ENCODE results near the gene ARL6IP6. TPM values are rescaled to one million over a fixed set of nuclear protein-coding genes. Genes with fewer than 3 reads are reported as not detected.
A peak's percentile ranks its signal among the peaks of the same experiment; 100 is the strongest.

The ARL6IP6 gene
- total and polyA plus RNA-seq, 2 of the 13 experiments (the other 11 are each of a cell fraction or from before 2014, with no cell fraction given), result 45.0 to 65.9 TPM

DNA sequence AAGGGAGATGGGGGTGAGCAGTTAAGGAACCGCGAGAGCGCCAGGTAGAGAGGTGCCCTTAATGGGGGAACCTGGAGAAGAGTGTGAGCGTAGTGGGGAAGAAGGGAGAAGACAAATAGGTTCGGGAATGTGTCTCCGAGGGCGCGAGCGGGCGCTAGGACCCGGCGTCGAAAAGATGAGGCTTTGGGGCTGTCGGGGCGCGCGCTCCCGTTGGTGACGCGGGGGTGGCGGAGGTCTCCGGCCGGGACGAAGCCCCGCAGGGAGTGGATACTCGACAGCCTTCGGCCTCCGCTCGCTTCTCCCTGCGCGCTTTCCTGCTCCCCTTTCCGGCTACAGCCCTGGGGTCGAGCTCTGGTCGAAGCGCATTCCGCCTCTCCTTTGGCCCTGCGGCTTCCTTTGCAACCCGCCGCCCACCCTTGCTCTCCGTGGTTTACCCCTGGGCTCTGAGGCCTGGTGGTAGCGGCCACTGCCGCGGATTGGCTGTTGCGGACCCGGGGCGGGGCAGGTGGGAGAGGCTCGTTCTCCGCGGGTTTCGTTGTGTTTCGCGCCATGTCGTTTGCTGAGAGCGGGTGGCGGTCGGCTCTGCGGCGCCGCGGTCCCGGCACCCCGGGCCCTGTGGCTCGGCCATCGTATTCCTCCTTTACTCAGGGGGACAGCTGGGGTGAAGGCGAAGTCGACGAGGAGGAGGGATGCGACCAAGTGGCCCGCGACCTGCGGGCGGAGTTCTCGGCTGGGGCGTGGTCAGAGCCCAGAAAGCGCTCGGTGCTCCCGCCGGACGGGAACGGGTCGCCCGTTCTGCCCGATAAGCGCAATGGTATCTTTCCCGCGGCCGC, at the start of gene ARL6IP6 (continued):
- TF ChIP-seq SMARCC2 (IDR thresholded peaks at IDR 0.05), result no peak
- no peak for TF ChIP-seq FOXK1 (CRISPR knock-in tag; IDR thresholded peaks at IDR 0.05; ENCODE audit: borderline replicate concordance, low read depth)
- TF ChIP-seq YEATS2 (CRISPR knock-in tag; IDR thresholded peaks at IDR 0.05; ENCODE audit: borderline replicate concordance), result peak; percentile 51; the same call in 1 of the 2 replicates
- TF ChIP-seq, protein P1, sequence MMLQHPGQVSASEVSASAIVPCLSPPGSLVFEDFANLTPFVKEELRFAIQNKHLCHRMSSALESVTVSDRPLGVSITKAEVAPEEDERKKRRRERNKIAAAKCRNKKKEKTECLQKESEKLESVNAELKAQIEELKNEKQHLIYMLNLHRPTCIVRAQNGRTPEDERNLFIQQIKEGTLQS (CRISPR knock-in tag; IDR thresholded peaks at IDR 0.05), result no peak
- TF ChIP-seq, protein P2, sequence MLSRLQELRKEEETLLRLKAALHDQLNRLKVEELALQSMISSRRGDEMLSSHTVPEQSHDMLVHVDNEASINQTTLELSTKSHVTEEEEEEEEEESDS (CRISPR knock-in tag; IDR thresholded peaks at IDR 0.05; ENCODE audit: borderline replicate concordance), result peak; percentile 79; the same call in 1 of the 2 replicates
- TF ChIP-seq, protein P3, sequence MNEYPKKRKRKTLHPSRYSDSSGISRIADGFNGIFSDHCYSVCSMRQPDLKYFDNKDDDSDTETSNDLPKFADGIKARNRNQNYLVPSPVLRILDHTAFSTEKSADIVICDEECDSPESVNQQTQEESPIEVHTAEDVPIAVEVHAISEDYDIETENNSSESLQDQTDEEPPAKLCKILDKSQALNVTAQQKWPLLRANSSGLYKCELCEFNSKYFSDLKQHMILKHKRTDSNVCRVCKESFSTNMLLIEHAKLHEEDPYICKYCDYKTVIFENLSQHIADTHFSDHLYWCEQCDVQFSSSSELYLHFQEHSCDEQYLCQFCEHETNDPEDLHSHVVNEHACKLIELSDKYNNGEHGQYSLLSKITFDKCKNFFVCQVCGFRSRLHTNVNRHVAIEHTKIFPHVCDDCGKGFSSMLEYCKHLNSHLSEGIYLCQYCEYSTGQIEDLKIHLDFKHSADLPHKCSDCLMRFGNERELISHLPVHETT (CRISPR knock-in tag; conservative IDR thresholded peaks at IDR 0.05), result peak; percentile 26; the same call in 1 of the 2 replicates
- peak; percentile 54 for TF ChIP-seq KDM3A (CRISPR knock-in tag; IDR thresholded peaks at IDR 0.05; ENCODE audit: low read depth)
- TF ChIP-seq IKZF1 (IDR thresholded peaks at IDR 0.05), result no peak
- TF ChIP-seq, protein P4, sequence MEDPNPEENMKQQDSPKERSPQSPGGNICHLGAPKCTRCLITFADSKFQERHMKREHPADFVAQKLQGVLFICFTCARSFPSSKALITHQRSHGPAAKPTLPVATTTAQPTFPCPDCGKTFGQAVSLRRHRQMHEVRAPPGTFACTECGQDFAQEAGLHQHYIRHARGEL (CRISPR knock-in tag; IDR thresholded peaks at IDR 0.05), result no peak; the same call in 1 of the 2 replicates
- TF ChIP-seq GZF1 (CRISPR knock-in tag; IDR thresholded peaks at IDR 0.05), result peak; percentile 92
- TF ChIP-seq, protein P5, sequence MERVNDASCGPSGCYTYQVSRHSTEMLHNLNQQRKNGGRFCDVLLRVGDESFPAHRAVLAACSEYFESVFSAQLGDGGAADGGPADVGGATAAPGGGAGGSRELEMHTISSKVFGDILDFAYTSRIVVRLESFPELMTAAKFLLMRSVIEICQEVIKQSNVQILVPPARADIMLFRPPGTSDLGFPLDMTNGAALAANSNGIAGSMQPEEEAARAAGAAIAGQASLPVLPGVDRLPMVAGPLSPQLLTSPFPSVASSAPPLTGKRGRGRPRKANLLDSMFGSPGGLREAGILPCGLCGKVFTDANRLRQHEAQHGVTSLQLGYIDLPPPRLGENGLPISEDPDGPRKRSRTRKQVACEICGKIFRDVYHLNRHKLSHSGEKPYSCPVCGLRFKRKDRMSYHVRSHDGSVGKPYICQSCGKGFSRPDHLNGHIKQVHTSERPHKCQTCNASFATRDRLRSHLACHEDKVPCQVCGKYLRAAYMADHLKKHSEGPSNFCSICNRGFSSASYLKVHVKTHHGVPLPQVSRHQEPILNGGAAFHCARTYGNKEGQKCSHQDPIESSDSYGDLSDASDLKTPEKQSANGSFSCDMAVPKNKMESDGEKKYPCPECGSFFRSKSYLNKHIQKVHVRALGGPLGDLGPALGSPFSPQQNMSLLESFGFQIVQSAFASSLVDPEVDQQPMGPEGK (CRISPR knock-in tag; IDR thresholded peaks at IDR 0.05), result 0 out of 2 replicates have a peak, but pooled peaks have one; percentile 2
- TF ChIP-seq ZNF614 (CRISPR knock-in tag; IDR thresholded peaks at IDR 0.05; ENCODE audit: borderline replicate concordance), result peak; percentile 8; the same call in 1 of the 2 replicates
- no peak; the same call in 1 of the 2 replicates for TF ChIP-seq ZNF251 (CRISPR knock-in tag; IDR thresholded peaks at IDR 0.05)
- TF ChIP-seq HDAC2 (CRISPR knock-in tag; IDR thresholded peaks at IDR 0.05), result no peak; the same call in 1 of the 2 replicates
- peak; percentile 52 for TF ChIP-seq ZNF431 (CRISPR knock-in tag; IDR thresholded peaks at IDR 0.05; ENCODE audit: borderline replicate concordance, low read depth)
- TF ChIP-seq, protein P6, sequence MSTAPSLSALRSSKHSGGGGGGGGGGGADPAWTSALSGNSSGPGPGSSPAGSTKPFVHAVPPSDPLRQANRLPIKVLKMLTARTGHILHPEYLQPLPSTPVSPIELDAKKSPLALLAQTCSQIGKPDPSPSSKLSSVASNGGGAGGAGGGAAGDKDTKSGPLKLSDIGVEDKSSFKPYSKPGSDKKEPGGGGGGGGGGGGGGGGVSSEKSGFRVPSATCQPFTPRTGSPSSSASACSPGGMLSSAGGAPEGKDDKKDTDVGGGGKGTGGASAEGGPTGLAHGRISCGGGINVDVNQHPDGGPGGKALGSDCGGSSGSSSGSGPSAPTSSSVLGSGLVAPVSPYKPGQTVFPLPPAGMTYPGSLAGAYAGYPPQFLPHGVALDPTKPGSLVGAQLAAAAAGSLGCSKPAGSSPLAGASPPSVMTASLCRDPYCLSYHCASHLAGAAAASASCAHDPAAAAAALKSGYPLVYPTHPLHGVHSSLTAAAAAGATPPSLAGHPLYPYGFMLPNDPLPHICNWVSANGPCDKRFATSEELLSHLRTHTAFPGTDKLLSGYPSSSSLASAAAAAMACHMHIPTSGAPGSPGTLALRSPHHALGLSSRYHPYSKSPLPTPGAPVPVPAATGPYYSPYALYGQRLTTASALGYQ (CRISPR knock-in tag; IDR thresholded peaks at IDR 0.05), result peak; percentile 71
- TF ChIP-seq, protein P7, sequence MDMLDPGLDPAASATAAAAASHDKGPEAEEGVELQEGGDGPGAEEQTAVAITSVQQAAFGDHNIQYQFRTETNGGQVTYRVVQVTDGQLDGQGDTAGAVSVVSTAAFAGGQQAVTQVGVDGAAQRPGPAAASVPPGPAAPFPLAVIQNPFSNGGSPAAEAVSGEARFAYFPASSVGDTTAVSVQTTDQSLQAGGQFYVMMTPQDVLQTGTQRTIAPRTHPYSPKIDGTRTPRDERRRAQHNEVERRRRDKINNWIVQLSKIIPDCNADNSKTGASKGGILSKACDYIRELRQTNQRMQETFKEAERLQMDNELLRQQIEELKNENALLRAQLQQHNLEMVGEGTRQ (IDR thresholded peaks at IDR 0.05; ENCODE audit: low read depth, low read length), result no peak
- TF ChIP-seq, protein P7 (CRISPR knock-in tag; IDR thresholded peaks at IDR 0.05; ENCODE audit: borderline replicate concordance), result peak; percentile 67; the same call in 1 of the 2 replicates
- peak; percentile 94 for TF ChIP-seq SP5 (CRISPR knock-in tag; IDR thresholded peaks at IDR 0.05; ENCODE audit: borderline replicate concordance, low read depth)
- TF ChIP-seq ZNF382 (CRISPR knock-in tag; IDR thresholded peaks at IDR 0.05; ENCODE audit: borderline replicate concordance), result no peak
- no peak for TF ChIP-seq ZNF75D (CRISPR knock-in tag; IDR thresholded peaks at IDR 0.05; ENCODE audit: borderline replicate concordance)
